ENCODE measurements around the gene DYNLL1.
A peak's percentile ranks its signal among the peaks of the same experiment; 100 is the strongest.
"Not testable (repeated sequence)": the region's sequence is repeated elsewhere in the genome, so short reads cannot be mapped to it uniquely, and the experiment has no call there.

Gene DYNLL1

GRCh38 chr12:120495731-120496412 lies at the start of gene DYNLL1:
TSS of gene DYNLL1 (plus strand) at chr12:120496113. CDS start at chr12:120496422, 309 bp downstream.
- DNase-seq: peak; percentile 98

GRCh38 chr12:120446844-120447178 lies 49.1 kb upstream of the DYNLL1 start:
- not testable (repeated sequence) for DNase-seq

- no peak for DNase-seq
These were observed 47.9 kb upstream of the DYNLL1 start for GRCh38 chr12:120447992-120448391.

- not testable (repeated sequence) for DNase-seq
These were observed 43.4 kb upstream of the DYNLL1 start for GRCh38 chr12:120452524-120452923.

GRCh38 chr12:120453060-120453750 lies 42.7 kb upstream of the DYNLL1 start:
- DNase-seq: no peak

GRCh38 chr12:120453977-120454376 lies 41.9 kb upstream of the DYNLL1 start:
- DNase-seq: peak; percentile 52

GRCh38 chr12:120455302-120455701 lies 40.6 kb upstream of the DYNLL1 start:
- DNase-seq: no peak

GRCh38 chr12:120457133-120457532 lies 38.8 kb upstream of the DYNLL1 start:
- DNase-seq: no peak

GRCh38 chr12:120460157-120460556 lies 35.8 kb upstream of the DYNLL1 start:
- no peak for DNase-seq

GRCh38 chr12:120462099-120462640 lies 33.7 kb upstream of the DYNLL1 start:
- no peak for DNase-seq

GRCh38 chr12:120463712-120464111 lies 32.2 kb upstream of the DYNLL1 start:
- DNase-seq: no peak

- no peak for DNase-seq
These were observed 30.2 kb upstream of the DYNLL1 start for GRCh38 chr12:120465756-120466155.

- DNase-seq: peak; percentile 47
These were observed 29.2 kb upstream of the DYNLL1 start for GRCh38 chr12:120466560-120467315.

GRCh38 chr12:120467439-120467838 lies 28.5 kb upstream of the DYNLL1 start:
- no peak for DNase-seq

- DNase-seq: peak; percentile 79
These were observed 27.5 kb upstream of the DYNLL1 start for GRCh38 chr12:120468325-120468820.

GRCh38 chr12:120468821-120469449 lies 27.0 kb upstream of the DYNLL1 start:
- peak; percentile 79 for DNase-seq

GRCh38 chr12:120469450-120470149 lies 26.3 kb upstream of the DYNLL1 start, which contains the start of gene SRSF9:
TSS of gene SRSF9 (minus strand) at chr12:120469748. CDS start at chr12:120469609, 139 bp downstream.
- DNase-seq: peak; percentile 98

- DNase-seq: peak; percentile 76
These were observed 25.6 kb upstream of the DYNLL1 start for GRCh38 chr12:120470150-120470784.

GRCh38 chr12:120472521-120472920 lies 23.4 kb upstream of the DYNLL1 start:
- DNase-seq: no peak

GRCh38 chr12:120473807-120474615 lies 21.9 kb upstream of the DYNLL1 start:
- DNase-seq: no peak

- DNase-seq: peak; percentile 59
These were observed 21.3 kb upstream of the DYNLL1 start for GRCh38 chr12:120474616-120474960.

Measured in OCI-M1 (cell line).